GM12873 (cell line): Measurements from ENCODE around the gene IFNA4.

Experiments
- CTCF ChIP-seq: IDR thresholded peaks from 2 replicates; pipeline ENCODE4 v1.5.1; 2012; ENCODE audit warnings: low read depth, mild to moderate bottlenecking, moderate library complexity, low read length, control low read depth; ENCODE audit not compliant: insufficient read depth; ENCODE audit errors: missing control alignments

Gene IFNA4

GRCh38 chr9:21153336-21154017 lies 33.9 kb downstream of the IFNA4 start:
- no peak for TF ChIP-seq CTCF

- TF ChIP-seq CTCF: no peak
Measured at GRCh38 chr9:21144603-21145002, 42.8 kb downstream of the IFNA4 start.

- peak; percentile 33 for TF ChIP-seq CTCF
Measured at GRCh38 chr9:21141427-21141882, 45.9 kb downstream of the IFNA4 start, which contains the start of gene IFNW1. IFNW1 (minus strand) TSS chr9:21141832; CDS start chr9:21141570, 262 bp downstream.

GRCh38 chr9:21137020-21137419 lies 50.4 kb downstream of the IFNA4 start:
- no peak for TF ChIP-seq CTCF
